Spleen (tissue), 11 donors: ENCODE data around the gene OPRM1. TPM values are rescaled to one million over a fixed set of nuclear protein-coding genes. Genes with fewer than 3 reads are reported as not detected.
A peak's percentile ranks its signal among the peaks of the same experiment; 100 is the strongest.

ENCODE experiments used
- DNase-seq: peaks from one replicate; pipeline ENCODE4 v3.0.0-alpha.2; 2020
- H3K27ac ChIP-seq, 8 donors: fragments of 200-600 bp; sonication (generic) in 7 of 8; 1 replicate in 4 of 8; 2 replicates in 4 of 8; pipeline versions ENCODE4 v1.5.0 to v1.8.0; 2016 to 2021; ENCODE audit warnings: inconsistent platforms in 4 of 8, mild to moderate bottlenecking in 4 of 8, moderate library complexity in 1 of 8
- H3K27me3 ChIP-seq, 7 donors: fragments of 200-600 bp; sonication (generic) in 6 of 7; replicated peaks in 1 of 7; 1 replicate in 4 of 7; 2 replicates in 3 of 7; pipeline versions ENCODE4 v1.5.0 to v1.8.0; 2016 to 2021; ENCODE audit warnings: inconsistent platforms in 3 of 7, mild to moderate bottlenecking in 1 of 7
- H3K36me3 ChIP-seq, 6 donors: fragments of 200-600 bp; sonication (generic) in 5 of 6; 1 replicate in 4 of 6; 2 replicates in 2 of 6; pipeline versions ENCODE4 v1.5.0 to v1.8.0; 2016 to 2021; ENCODE audit warnings: inconsistent platforms in 2 of 6
- H3K4me1 ChIP-seq, 6 donors: fragments of 200-600 bp; sonication (generic) in 5 of 6; 1 replicate in 3 of 6; 2 replicates in 3 of 6; pipeline versions ENCODE4 v1.5.0 to v1.8.0; 2016 to 2021; ENCODE audit warnings: inconsistent platforms in 3 of 6
- H3K4me3 ChIP-seq, 8 donors: fragments of 200-600 bp; sonication (generic) in 7 of 8; 1 replicate in 4 of 8; 2 replicates in 4 of 8; pipeline versions ENCODE4 v1.5.0 to v1.8.0; 2016 to 2021; ENCODE audit warnings: inconsistent platforms in 4 of 8, mild to moderate bottlenecking in 4 of 8, moderate library complexity in 2 of 8
- H3K9me3 ChIP-seq, 8 donors: fragments of 200-600 bp; sonication (generic) in 7 of 8; 1 replicate in 4 of 8; 2 replicates in 4 of 8; pipeline versions ENCODE4 v1.5.0 to v1.8.0; 2016 to 2021; ENCODE audit warnings: inconsistent platforms in 4 of 8
- CTCF ChIP-seq, 11 experiments: fragments of 200-600 bp in 7 of 11; fragments of 450-650 bp in 4 of 11; sonication (generic) in 4 of 11; IDR thresholded peaks in 8 of 11; conservative IDR thresholded peaks in 3 of 11; 1 replicate in 7 of 11; 2 replicates in 4 of 11; pipeline versions ENCODE4 v1.4.0 to v1.8.0; 2016 to 2021; ENCODE audit warnings: antibody characterized with exemption in 11 of 11, inconsistent platforms in 4 of 11, mild to moderate bottlenecking in 1 of 11
- POLR2A ChIP-seq, 3 donors: fragments of 450-650 bp; IDR thresholded peaks; one replicate each; pipeline ENCODE4 v1.5.1; 2017; ENCODE audit warnings: antibody characterized with exemption in 3 of 3, mild to moderate bottlenecking in 1 of 3
- POLR2AphosphoS5 ChIP-seq, 3 donors: sonication (generic); formaldehyde crosslinking; IDR thresholded peaks; one replicate each; pipeline ENCODE4 v1.5.1; 2017; ENCODE audit warnings: antibody characterized with exemption in 3 of 3
- WGBS, 5 donors: extraction: QIAGEN DNeasy Blood & Tissue Kit in 3 of 5; methylation state at CpG; one replicate each; pipeline versions ENCODE4 v1.1.5 to v1.1.7; 2013 to 2018; 5-methylcytosine and 5-hydroxymethylcytosine counted together
- intact Hi-C: fragments of 100-400 bp; cut with DNase I; formaldehyde crosslinking; loops from one replicate; pipeline ENCODE4 v1.15.0; 2023; ENCODE audit warnings: low total_unique reads
- polyA plus RNA-seq, 3 donors: library from polyadenylated mRNA; stranded (reverse); fragments of 200-250 nt; gene quantifications; one replicate each; pipeline ENCODE4 v1.2.1, GENCODE V29; 2013
- total RNA-seq, 7 donors: library from RNA; depleted of rRNA in 3 of 7; stranded (reverse); fragments of >200 nt in 3 of 7; fragmentation: NEBNext Ultra II Directional in 4 of 7; extraction: Animal tissue kit (Norgen Biotek cat#: 25700) in 4 of 7; gene quantifications; one replicate each; pipeline versions ENCODE4 v1.1.0 to v1.2.1, GENCODE V29; 2016 to 2021
- donor health status: healthy with polysubstance abuse.
- donor health status: DM: no; HTN: no; CAD: no; lungs with moderate emphysema.
- donor health status: DM: no; HTN: no; CAD: no.
- donor health status: Bipolar disorder and iron deficiency.
- donor health status: healthy.
- donor health status: DM: no; HTN: no; CAD: no.
- donor health status: DM: yes; HTN: yes; CAD: no.

The OPRM1 gene
- total and polyA plus RNA-seq, 10 donors = not detected

- Histone ChIP-seq H3K36me3 (peaks cover 0 to 9% (median 0%) of the 10 kb centered on the region in 6 donors), H3K4me3 (peak overlapping the region; percentile 10 to 68 (median 32)), H3K27me3 (no peaks in the 10 kb centered on the region), H3K9me3 (no peaks in the 10 kb centered on the region), H3K4me1 (peaks cover 6 to 99% (median 44%) of the 10 kb centered on the region in 6 donors), H3K27ac (peak overlapping the region in 7 of 8 donors; percentile 65 to 89 (median 75))
- no peak for DNase-seq
- intact Hi-C loops = no loop called here
- WGBS, 5 donors = 67 to 75% (median 72%) methylated on average over 7 of the region's 7 CpGs
- no peak for TF ChIP-seq POLR2A (IDR thresholded peaks at IDR 0.05)
- no peak for TF ChIP-seq CTCF (IDR thresholded peaks at IDR 0.05 in 8 of 11, conservative IDR thresholded peaks at IDR 0.05 in 3 of 11)
- no peak for TF ChIP-seq POLR2AphosphoS5 (IDR thresholded peaks at IDR 0.05)
These were observed 207.7 kb downstream of the OPRM1 start for GRCh38 chr6:154246723-154247118.

GRCh38 chr6:154247119-154247861, 208.2 kb downstream of the OPRM1 start:
- Histone ChIP-seq H3K27ac (peak overlapping the region; percentile 14 to 89 (median 74)), H3K27me3 (no peaks in the 10 kb centered on the region), H3K9me3 (no peaks in the 10 kb centered on the region), H3K4me1 (peaks cover 6 to 99% (median 42%) of the 10 kb centered on the region in 6 donors), H3K36me3 (peaks cover 0 to 9% (median 0%) of the 10 kb centered on the region in 6 donors), H3K4me3 (peak overlapping the region; percentile 10 to 68 (median 32))
- no peak for TF ChIP-seq POLR2A (IDR thresholded peaks at IDR 0.05)
- TF ChIP-seq POLR2AphosphoS5 (IDR thresholded peaks at IDR 0.05) = peak in 1 of 3 donors; percentile 36
- WGBS, 5 donors = 20 to 28% (median 21%) methylated on average over 12 of the region's 12 CpGs
- intact Hi-C loops = no loop called here
- DNase-seq = no peak

GRCh38 chr6:154249499-154250298, 210.7 kb downstream of the OPRM1 start:
- DNase-seq = no peak
- Histone ChIP-seq H3K27me3 (no peaks in the 10 kb centered on the region), H3K27ac (peak overlapping the region; percentile 49 to 89 (median 78)), H3K36me3 (no peaks in the 10 kb centered on the region), H3K9me3 (peaks cover 0 to 3% (median under 1%) of the 10 kb centered on the region in 8 donors), H3K4me1 (peaks cover 8 to 89% (median 41%) of the 10 kb centered on the region in 6 donors), H3K4me3 (peak overlapping the region in 1 of 8 donors; percentile 23)
- no peak for TF ChIP-seq CTCF (IDR thresholded peaks at IDR 0.05 in 8 of 11, conservative IDR thresholded peaks at IDR 0.05 in 3 of 11)
- TF ChIP-seq POLR2A (IDR thresholded peaks at IDR 0.05) = no peak
- TF ChIP-seq POLR2AphosphoS5 (IDR thresholded peaks at IDR 0.05) = no peak
- intact Hi-C loops = no loop called here
- WGBS, 5 donors = 34 to 52% (median 47%) methylated on average over 8 of the region's 8 CpGs

GRCh38 chr6:154251116-154251515, 212.1 kb downstream of the OPRM1 start:
- Histone ChIP-seq H3K27ac (peak overlapping the region in 2 of 8 donors; percentile 84 to 87), H3K4me3 (no peak overlapping the region), H3K36me3 (no peaks in the 10 kb centered on the region), H3K9me3 (peaks cover 3 to 15% (median 12%) of the 10 kb centered on the region in 8 donors), H3K4me1 (peaks cover 8 to 78% (median 37%) of the 10 kb centered on the region in 6 donors), H3K27me3 (no peaks in the 10 kb centered on the region)
- 78 to 91% (median 84%) methylated on average over 4 of the region's 4 CpGs for WGBS, 5 donors
- intact Hi-C loops = no loop called here
- no peak for DNase-seq
- TF ChIP-seq CTCF (IDR thresholded peaks at IDR 0.05 in 8 of 11, conservative IDR thresholded peaks at IDR 0.05 in 3 of 11) (no peak), POLR2A (IDR thresholded peaks at IDR 0.05) (no peak), POLR2AphosphoS5 (IDR thresholded peaks at IDR 0.05) (no peak)
